ENCODE results near the gene LRMDA.
A peak's percentile ranks its signal among the peaks of the same experiment; 100 is the strongest.

Gene LRMDA

GRCh38 chr10:75774783-75775490, 343.5 kb downstream of the LRMDA start:
- no peak overlapping the region for H4K91ac ChIP-seq (ENCODE audit: low read length)
- H2AK5ac ChIP-seq (ENCODE audit: low read length, severe bottlenecking), result no peak overlapping the region
- H3K27ac ChIP-seq (ENCODE audit: low read length, poor library complexity, severe bottlenecking), result no peak overlapping the region
- peak overlapping the region in 1 of 2 experiments; percentile 16 for H3K18ac ChIP-seq (ENCODE audit: low read depth in 1 of 2, low read length in 2 of 2)
- H2BK15ac ChIP-seq (ENCODE audit: low read depth, poor library complexity, severe bottlenecking), result no peak overlapping the region
- 92% methylated on average over 5 of the region's 6 CpGs for whole genome bisulfite sequencing
- no peaks in the 10 kb centered on the region for H3K9me3 ChIP-seq (ENCODE audit: control insufficient read depth, low read length)
- H3K79me1 ChIP-seq (replicated peaks; ENCODE audit: low read length, poor library complexity, severe bottlenecking), result no peaks in the 10 kb centered on the region
- H3K4me3 ChIP-seq (ENCODE audit: insufficient read depth in 1 of 2, low read depth in 1 of 2, low read length in 2 of 2), result no peak overlapping the region
- no peak overlapping the region for H3K4me2 ChIP-seq (ENCODE audit: low read length, poor library complexity, severe bottlenecking)
- H2BK120ac ChIP-seq (ENCODE audit: low read depth, low read length), result no peak overlapping the region
- H3K4ac ChIP-seq (ENCODE audit: low read depth in 1 of 2, low read length in 2 of 2), result no peak overlapping the region
- no peak overlapping the region for H2BK12ac ChIP-seq (ENCODE audit: low read length in 2 of 2)
- H3K27me3 ChIP-seq (ENCODE audit: control insufficient read depth in 1 of 2, insufficient read depth in 1 of 2, low read length in 2 of 2), result no peaks in the 10 kb centered on the region
- no peak overlapping the region for H3K14ac ChIP-seq (ENCODE audit: low read length in 2 of 2)
- no peaks in the 10 kb centered on the region for H3K36me3 ChIP-seq (ENCODE audit: control insufficient read depth in 1 of 2, insufficient read depth in 2 of 2, low read depth in 1 of 2, low read length in 2 of 2)
- H2BK5ac ChIP-seq (ENCODE audit: low read depth, low read length, poor library complexity, severe bottlenecking), result no peak overlapping the region
- no peak overlapping the region for H3K23ac ChIP-seq (ENCODE audit: low read length in 2 of 2)
- H2AFZ ChIP-seq (ENCODE audit: low read depth, low read length), result no peak overlapping the region
- peak overlapping the region; percentile 21 for H3K9ac ChIP-seq (ENCODE audit: low read length)
- H3K4me1 ChIP-seq (ENCODE audit: control insufficient read depth, insufficient read depth, low read depth, low read length), result peaks cover 3% of the 10 kb centered on the region
- H4K8ac ChIP-seq (ENCODE audit: low read length), result no peak overlapping the region
- no peak for DNase-seq

GRCh38 chr10:75776738-75777504, 345.5 kb downstream of the LRMDA start:
- no peak for DNase-seq
- H3K4me2 ChIP-seq (ENCODE audit: low read length, poor library complexity, severe bottlenecking), result no peak overlapping the region
- H3K4ac ChIP-seq (ENCODE audit: low read depth in 1 of 2, low read length in 2 of 2), result peak overlapping the region in 1 of 2 experiments; percentile 68
- H3K9me3 ChIP-seq (ENCODE audit: control insufficient read depth, low read length), result no peaks in the 10 kb centered on the region
- no peaks in the 10 kb centered on the region for H3K27me3 ChIP-seq (ENCODE audit: control insufficient read depth in 1 of 2, insufficient read depth in 1 of 2, low read length in 2 of 2)
- 89% methylated on average over 7 of the region's 9 CpGs for WGBS
- no peak overlapping the region for H2BK15ac ChIP-seq (ENCODE audit: low read depth, poor library complexity, severe bottlenecking)
- no peak overlapping the region for H2BK12ac ChIP-seq (ENCODE audit: low read length in 2 of 2)
- no peak overlapping the region for H2AK5ac ChIP-seq (ENCODE audit: low read length, severe bottlenecking)
- H3K79me1 ChIP-seq (replicated peaks; ENCODE audit: low read length, poor library complexity, severe bottlenecking), result no peaks in the 10 kb centered on the region
- H3K14ac ChIP-seq (ENCODE audit: low read length in 2 of 2), result no peak overlapping the region
- no peak overlapping the region for H3K4me3 ChIP-seq (ENCODE audit: insufficient read depth in 1 of 2, low read depth in 1 of 2, low read length in 2 of 2)
- peaks cover 3% of the 10 kb centered on the region for H3K4me1 ChIP-seq (ENCODE audit: control insufficient read depth, insufficient read depth, low read depth, low read length)
- no peak overlapping the region for H3K9ac ChIP-seq (ENCODE audit: low read length)
- H3K23ac ChIP-seq (ENCODE audit: low read length in 2 of 2), result no peak overlapping the region
- H2BK120ac ChIP-seq (ENCODE audit: low read depth, low read length), result no peak overlapping the region
- no peak overlapping the region for H2AFZ ChIP-seq (ENCODE audit: low read depth, low read length)
- no peak overlapping the region for H4K91ac ChIP-seq (ENCODE audit: low read length)
- no peak overlapping the region for H3K27ac ChIP-seq (ENCODE audit: low read length, poor library complexity, severe bottlenecking)
- no peak overlapping the region for H2BK5ac ChIP-seq (ENCODE audit: low read depth, low read length, poor library complexity, severe bottlenecking)
- H3K18ac ChIP-seq (ENCODE audit: low read depth in 1 of 2, low read length in 2 of 2), result no peak overlapping the region
- no peaks in the 10 kb centered on the region for H3K36me3 ChIP-seq (ENCODE audit: control insufficient read depth in 1 of 2, insufficient read depth in 2 of 2, low read depth in 1 of 2, low read length in 2 of 2)
- H4K8ac ChIP-seq (ENCODE audit: low read length), result no peak overlapping the region

DNA sequence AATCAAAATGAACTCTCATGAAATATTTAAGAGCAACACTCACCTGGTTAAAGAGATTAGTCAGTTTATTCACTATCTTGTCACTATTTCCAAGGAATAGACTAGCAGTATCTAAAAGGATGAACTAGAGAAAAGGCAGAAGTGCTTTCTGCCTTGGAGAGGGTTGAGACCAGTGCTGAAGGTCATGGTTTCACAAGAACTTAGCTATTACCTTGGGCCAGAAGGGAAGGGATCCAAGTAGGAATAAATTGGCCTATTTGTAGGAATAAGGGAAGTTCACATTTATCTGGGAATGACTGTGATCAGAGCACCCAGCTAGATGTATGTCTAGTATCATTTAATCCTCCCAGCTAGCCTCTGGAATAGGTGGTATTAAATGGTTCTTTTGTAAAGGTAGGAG, 347.2 kb downstream of the LRMDA start:
- no peak for DNase-seq
- H3K4me2 ChIP-seq (ENCODE audit: low read length, poor library complexity, severe bottlenecking), result no peak overlapping the region
- no peak overlapping the region for H3K4ac ChIP-seq (ENCODE audit: low read depth in 1 of 2, low read length in 2 of 2)
- no peak overlapping the region for H3K18ac ChIP-seq (ENCODE audit: low read depth in 1 of 2, low read length in 2 of 2)
- H3K79me1 ChIP-seq (replicated peaks; ENCODE audit: low read length, poor library complexity, severe bottlenecking), result no peaks in the 10 kb centered on the region
- no peaks in the 10 kb centered on the region for H3K36me3 ChIP-seq (ENCODE audit: control insufficient read depth in 1 of 2, insufficient read depth in 2 of 2, low read depth in 1 of 2, low read length in 2 of 2)
- no peaks in the 10 kb centered on the region for H3K27me3 ChIP-seq (ENCODE audit: control insufficient read depth in 1 of 2, insufficient read depth in 1 of 2, low read length in 2 of 2)
- peaks cover 3% of the 10 kb centered on the region for H3K4me1 ChIP-seq (ENCODE audit: control insufficient read depth, insufficient read depth, low read depth, low read length)
- H2BK120ac ChIP-seq (ENCODE audit: low read depth, low read length), result no peak overlapping the region
- no peak overlapping the region for H2BK5ac ChIP-seq (ENCODE audit: low read depth, low read length, poor library complexity, severe bottlenecking)
- H3K9me3 ChIP-seq (ENCODE audit: control insufficient read depth, low read length), result no peaks in the 10 kb centered on the region
- no peak overlapping the region for H2AK5ac ChIP-seq (ENCODE audit: low read length, severe bottlenecking)
- no peak overlapping the region for H3K27ac ChIP-seq (ENCODE audit: low read length, poor library complexity, severe bottlenecking)
- H3K4me3 ChIP-seq (ENCODE audit: insufficient read depth in 1 of 2, low read depth in 1 of 2, low read length in 2 of 2), result no peak overlapping the region
- H2BK12ac ChIP-seq (ENCODE audit: low read length in 2 of 2), result no peak overlapping the region
- H3K23ac ChIP-seq (ENCODE audit: low read length in 2 of 2), result no peak overlapping the region
- no peak overlapping the region for H3K14ac ChIP-seq (ENCODE audit: low read length in 2 of 2)
- no peak overlapping the region for H2AFZ ChIP-seq (ENCODE audit: low read depth, low read length)
- no peak overlapping the region for H4K8ac ChIP-seq (ENCODE audit: low read length)
- H4K91ac ChIP-seq (ENCODE audit: low read length), result no peak overlapping the region
- no peak overlapping the region for H2BK15ac ChIP-seq (ENCODE audit: low read depth, poor library complexity, severe bottlenecking)
- no peak overlapping the region for H3K9ac ChIP-seq (ENCODE audit: low read length)

GRCh38 chr10:75779276-75779675, 347.9 kb downstream of the LRMDA start:
- Histone ChIP-seq H3K36me3 (ENCODE audit: control insufficient read depth in 1 of 2, insufficient read depth in 2 of 2, low read depth in 1 of 2, low read length in 2 of 2) (no peaks in the 10 kb centered on the region), H3K14ac (ENCODE audit: low read length in 2 of 2) (no peak overlapping the region), H3K9ac (ENCODE audit: low read length) (no peak overlapping the region), H4K91ac (ENCODE audit: low read length) (no peak overlapping the region), H3K4me2 (ENCODE audit: low read length, poor library complexity, severe bottlenecking) (no peak overlapping the region), H2AFZ (ENCODE audit: low read depth, low read length) (no peak overlapping the region), H2BK12ac (ENCODE audit: low read length in 2 of 2) (no peak overlapping the region), H3K18ac (ENCODE audit: low read depth in 1 of 2, low read length in 2 of 2) (no peak overlapping the region), H4K8ac (ENCODE audit: low read length) (no peak overlapping the region), H3K4ac (ENCODE audit: low read depth in 1 of 2, low read length in 2 of 2) (no peak overlapping the region), H3K27me3 (ENCODE audit: control insufficient read depth in 1 of 2, insufficient read depth in 1 of 2, low read length in 2 of 2) (no peaks in the 10 kb centered on the region), H2AK5ac (ENCODE audit: low read length, severe bottlenecking) (no peak overlapping the region), H3K27ac (ENCODE audit: low read length, poor library complexity, severe bottlenecking) (no peak overlapping the region), H2BK120ac (ENCODE audit: low read depth, low read length) (no peak overlapping the region), H3K4me1 (ENCODE audit: control insufficient read depth, insufficient read depth, low read depth, low read length) (peaks cover 3% of the 10 kb centered on the region), H3K79me1 (replicated peaks; ENCODE audit: low read length, poor library complexity, severe bottlenecking) (no peaks in the 10 kb centered on the region), H2BK15ac (ENCODE audit: low read depth, poor library complexity, severe bottlenecking) (no peak overlapping the region), H2BK5ac (ENCODE audit: low read depth, low read length, poor library complexity, severe bottlenecking) (no peak overlapping the region), H3K23ac (ENCODE audit: low read length in 2 of 2) (no peak overlapping the region), H3K9me3 (ENCODE audit: control insufficient read depth, low read length) (no peaks in the 10 kb centered on the region), H3K4me3 (ENCODE audit: insufficient read depth in 1 of 2, low read depth in 1 of 2, low read length in 2 of 2) (no peak overlapping the region)
- 67% methylated on average over 1 of the region's 1 CpG for WGBS
- DNase-seq, result no peak

All from mesenchymal stem cell (in vitro differentiated cells and primary cell).